ENCODE measurements around the gene SLCO2B1.

Gene SLCO2B1

GRCh38 chr11:75195167-75195962, 44.5 kb downstream of the SLCO2B1 start:
- peak; percentile 11 for DNase-seq

GRCh38 chr11:75196426-75196825, 45.5 kb downstream of the SLCO2B1 start:
- DNase-seq, result no peak

DNA sequence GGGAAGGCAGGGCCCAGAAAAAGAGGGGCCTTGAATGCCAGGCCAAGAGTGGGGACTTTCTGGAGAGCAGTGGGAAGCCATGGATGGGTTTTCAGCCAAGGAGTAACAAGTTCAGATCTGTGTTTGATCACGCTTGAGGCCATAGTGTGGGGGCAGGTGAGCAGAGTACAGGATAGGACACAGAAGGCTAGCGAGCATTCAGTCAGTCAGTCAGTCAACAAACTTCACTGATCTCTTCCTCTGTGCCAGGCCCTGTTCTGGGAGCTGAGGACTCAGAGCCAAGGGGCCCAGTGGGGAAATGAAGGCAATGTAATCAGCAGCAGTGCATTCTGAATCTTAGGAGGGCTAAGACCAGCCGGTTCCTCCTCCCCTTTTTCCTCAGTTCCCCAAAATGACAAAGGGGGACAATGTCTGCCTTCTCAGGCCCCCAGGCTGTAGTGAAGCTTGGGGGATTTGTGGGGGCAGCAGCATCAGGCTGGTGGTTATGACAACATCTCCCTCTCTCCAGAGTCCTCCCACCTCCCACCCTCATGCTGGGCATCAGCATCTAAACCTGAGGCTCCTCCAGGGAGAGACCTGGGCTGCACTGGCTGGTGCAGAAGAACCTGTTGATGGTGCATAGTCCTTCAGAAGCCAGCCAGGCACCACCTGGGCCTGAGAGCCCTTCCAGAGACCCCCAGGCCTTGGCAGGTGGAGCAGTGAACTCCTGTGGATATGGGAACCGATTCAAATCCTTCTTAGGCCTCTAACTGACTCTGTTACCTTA, 46.8 kb downstream of the SLCO2B1 start:
- DNase-seq, result no peak

DNA sequence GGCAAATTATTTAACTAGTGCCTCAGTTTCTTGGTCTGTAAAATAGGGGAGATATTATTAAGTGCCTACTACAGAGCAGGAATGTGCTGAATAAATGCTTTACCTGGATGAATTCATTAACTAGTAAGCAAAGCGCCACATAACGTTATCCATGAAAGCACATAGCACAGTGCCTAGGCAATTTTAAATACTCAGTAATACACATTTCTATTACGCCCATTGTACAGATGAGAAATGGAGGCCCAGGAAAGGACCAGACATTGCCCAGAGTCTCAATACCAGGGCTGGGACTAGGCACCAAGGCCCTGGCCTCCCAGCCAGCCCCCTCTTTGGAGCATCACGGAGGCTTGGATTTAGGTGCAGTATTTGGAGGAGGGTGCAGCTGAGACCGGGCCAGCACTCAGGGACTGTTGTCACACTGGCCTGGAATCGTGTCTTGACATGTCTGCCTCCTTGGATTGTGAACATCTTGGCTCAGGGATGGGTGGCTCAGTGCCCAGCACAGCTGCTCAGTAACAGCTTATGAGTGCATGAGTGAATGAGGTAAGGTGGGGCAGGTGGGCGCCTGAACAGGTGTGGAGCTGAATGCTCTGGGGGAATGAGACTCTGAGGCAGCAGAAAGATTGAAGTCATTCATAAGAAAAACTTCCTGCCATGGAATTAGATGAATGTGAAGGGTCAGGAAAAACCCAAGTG, 47.5 kb downstream of the SLCO2B1 start:
- peak; percentile 2 for DNase-seq

GRCh38 chr11:75199412-75199955, 48.6 kb downstream of the SLCO2B1 start:
- peak; percentile 22 for DNase-seq

DNA sequence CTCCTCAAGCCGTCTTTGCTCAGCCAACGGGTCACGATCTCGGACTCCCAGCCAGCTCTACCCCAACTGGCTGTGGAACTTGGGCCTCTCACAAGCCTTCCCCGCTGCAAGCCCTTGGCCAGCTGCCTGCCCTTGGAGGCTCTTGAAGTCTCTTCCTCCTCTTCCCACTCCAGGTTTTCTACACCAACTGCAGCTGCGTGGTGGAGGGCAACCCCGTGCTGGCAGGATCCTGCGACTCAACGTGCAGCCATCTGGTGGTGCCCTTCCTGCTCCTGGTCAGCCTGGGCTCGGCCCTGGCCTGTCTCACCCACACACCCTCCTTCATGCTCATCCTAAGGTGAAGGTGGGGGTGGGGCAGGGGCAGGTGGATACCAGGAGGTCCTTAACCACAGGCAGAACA, 49.1 kb downstream of the SLCO2B1 start:
- DNase-seq, result no peak

- no peak for DNase-seq
Measured at GRCh38 chr11:75200531-75200930, 49.6 kb downstream of the SLCO2B1 start.

DNA sequence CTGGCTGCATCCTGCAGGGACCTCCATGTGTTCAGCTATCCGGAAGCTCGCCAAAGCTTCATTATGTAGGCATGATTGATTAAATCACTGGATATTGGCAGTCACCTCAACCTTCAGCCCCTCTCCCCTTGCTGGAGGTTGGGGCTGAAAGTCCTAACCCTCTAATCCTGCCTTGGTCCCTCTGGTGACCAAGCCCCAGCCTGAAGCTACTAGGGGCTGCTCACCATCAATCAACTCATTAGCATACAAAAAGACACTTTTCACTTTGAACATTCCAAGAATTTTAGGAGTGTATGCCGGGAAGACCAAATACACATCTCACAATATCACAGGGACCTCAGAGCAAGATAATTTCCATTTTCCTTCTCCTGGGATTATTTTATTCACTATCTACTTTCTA, 50.9 kb downstream of the SLCO2B1 start:
- no peak for DNase-seq

- DNase-seq, result no peak
Measured at GRCh38 chr11:75202195-75202594, 51.3 kb downstream of the SLCO2B1 start.

DNA sequence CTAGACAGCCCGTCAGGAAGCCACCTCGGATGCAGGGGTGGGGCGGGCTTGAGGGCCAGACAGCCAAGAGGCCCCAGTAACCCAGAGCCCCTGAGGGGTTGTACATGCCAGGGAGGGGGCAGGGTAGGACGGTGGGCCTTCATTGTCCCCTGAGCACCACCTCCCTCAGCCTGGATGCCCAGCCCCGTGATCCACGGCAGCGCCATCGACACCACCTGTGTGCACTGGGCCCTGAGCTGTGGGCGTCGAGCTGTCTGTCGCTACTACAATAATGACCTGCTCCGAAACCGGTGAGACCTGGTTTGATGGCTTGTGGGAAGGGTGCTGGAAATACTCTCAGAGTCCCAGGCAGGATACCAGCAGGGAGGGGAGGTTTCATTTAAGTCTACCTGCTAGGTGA, 52.2 kb downstream of the SLCO2B1 start:
- DNase-seq, result no peak

- DNase-seq, result no peak
Measured at GRCh38 chr11:75203641-75204011, 52.7 kb downstream of the SLCO2B1 start.

GRCh38 chr11:75204012-75204674, 53.2 kb downstream of the SLCO2B1 start:
- DNase-seq, result no peak

DNA sequence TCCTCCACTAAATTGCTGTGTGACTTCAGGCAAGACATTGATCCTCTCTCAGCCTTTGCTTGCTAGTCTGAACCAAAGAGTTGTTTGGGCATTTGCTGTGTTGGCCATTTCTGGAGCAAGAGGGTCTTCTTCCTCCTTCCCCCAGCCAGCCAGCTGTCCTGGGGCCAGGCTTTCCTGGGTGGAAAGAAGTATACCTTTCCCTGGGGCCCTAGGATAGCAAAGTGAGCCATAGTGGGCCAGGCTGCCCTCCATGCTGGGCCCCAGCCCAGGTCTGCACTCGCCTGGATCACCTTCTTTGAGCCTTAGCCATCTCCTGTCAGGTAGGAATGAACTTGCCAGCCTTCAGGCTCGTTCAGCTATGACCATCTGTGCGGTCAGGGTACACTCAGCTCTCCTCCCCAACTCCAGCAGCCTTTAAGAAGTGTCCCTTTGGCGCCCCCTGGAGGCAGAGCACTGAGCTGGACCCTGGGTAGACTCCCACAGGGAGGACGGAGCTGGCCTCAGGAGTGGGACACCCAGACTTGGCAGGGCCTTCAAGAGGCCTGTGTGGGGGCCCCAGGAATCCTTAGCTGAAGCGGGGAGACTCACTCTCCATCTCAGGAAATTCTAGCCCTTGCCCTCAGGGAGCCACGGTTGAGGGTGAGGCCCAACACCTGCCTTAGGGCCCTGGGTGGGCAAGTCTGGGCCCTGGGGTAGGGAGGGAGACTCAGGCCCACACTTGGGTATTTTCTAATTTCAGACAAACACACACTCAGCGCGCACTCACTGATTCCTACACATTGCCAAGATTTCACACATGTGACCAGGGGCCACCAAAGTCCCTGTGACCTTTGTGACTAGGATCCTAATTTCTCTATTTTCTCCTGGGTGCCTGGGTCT, 54.0 kb downstream of the SLCO2B1 start:
- peak; percentile 76 for DNase-seq

- DNase-seq, result no peak
Measured at GRCh38 chr11:75205564-75206020, 54.7 kb downstream of the SLCO2B1 start.

GRCh38 chr11:75208446-75208845, 57.5 kb downstream of the SLCO2B1 start:
- no peak for DNase-seq

DNA sequence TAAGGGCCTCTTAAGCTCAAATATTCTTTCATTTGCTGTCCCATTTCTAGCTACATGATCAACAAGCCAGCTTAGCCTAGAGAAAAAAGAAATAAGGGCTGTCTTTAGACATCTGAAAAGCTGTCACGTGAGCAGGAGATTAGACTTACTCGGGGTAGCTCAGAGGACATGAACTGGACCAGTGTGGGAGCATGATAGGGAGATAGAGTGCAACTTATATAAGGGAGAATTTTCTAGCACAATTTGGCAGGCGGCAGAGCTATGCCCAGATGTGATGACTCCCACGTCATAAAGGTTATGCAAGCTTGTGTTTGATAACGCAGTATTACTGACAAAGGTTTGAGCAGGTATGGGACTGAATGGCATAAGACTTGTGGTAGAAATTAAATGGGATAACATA, 61.5 kb downstream of the SLCO2B1 start:
- no peak for DNase-seq

DNA sequence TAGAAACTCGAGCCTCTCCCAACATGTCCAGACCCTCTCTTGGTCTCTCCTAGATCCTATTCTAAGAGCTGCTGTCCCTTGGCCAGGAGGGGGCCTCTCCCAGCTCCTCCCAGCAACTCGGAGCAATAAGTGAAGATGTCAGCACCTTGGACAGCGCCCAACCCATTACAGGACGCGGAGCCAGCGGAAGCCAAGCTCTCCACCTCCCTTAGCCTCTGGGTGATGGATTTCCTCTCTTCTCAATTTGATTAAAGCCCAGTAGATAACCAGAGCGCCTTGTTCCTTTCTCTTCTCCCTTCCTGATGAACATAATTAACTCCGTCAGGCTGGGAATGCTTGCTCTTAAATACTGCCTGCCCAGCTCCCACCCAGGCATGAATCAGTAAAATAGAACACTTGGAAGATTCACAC, 63.5 kb downstream of the SLCO2B1 start:
- DNase-seq, result no peak

GRCh38 chr11:75214843-75215242, 63.9 kb downstream of the SLCO2B1 start:
- no peak for DNase-seq

DNA sequence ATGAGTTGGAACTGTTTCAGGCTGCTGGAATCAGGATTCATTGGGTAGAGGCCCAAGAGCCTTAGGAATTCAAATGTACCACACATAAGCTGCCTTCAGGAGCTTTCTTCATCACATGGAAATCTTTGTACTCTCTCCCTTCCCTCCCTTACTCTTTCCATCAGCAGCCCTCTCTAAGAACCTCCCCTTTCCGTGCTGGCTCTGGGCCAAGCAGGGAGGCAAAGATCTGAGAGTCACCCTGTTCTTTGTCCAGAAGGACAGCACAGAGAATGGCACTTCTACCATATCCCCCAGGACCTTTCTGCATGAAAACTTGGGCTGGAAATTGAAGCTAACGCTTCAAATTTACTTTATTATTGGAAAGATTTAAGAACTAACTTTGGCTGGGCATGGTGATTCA, 69.0 kb downstream of the SLCO2B1 start:
- DNase-seq, result no peak

DNA sequence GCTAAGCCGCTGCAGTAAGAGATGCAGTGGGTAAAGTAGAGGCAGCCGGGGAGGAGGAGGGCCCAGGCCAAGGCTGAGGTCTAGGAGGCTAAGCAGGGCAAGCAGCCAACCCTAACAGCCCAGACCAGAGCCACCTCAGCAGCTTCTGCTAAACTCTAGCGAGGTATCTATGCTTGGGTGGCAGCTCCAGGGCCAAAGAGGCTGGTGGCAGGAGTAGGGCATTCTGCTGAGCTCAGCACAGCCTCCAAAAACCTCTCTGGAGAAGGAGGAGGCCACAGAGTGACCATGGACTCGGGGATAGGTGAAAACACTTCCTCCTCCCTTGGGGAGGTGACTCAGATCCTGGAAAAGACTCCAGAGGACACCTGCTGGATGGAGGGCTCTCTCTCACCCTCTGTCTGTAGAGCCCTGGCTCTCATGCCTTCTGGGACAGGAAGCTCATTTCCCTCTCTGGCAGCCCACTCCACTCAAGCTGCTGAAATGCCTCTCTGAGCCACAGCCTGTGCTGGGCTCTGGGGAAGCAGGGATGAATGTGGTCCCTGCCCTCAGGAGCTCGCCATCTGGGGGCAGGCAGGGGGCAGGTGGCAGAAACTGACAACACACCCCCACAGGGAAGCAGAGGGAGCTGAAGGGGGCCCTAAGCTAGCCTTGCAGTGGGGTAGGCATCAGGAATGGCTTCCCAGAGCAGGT, 73.2 kb downstream of the SLCO2B1 start:
- no peak for DNase-seq

DNA sequence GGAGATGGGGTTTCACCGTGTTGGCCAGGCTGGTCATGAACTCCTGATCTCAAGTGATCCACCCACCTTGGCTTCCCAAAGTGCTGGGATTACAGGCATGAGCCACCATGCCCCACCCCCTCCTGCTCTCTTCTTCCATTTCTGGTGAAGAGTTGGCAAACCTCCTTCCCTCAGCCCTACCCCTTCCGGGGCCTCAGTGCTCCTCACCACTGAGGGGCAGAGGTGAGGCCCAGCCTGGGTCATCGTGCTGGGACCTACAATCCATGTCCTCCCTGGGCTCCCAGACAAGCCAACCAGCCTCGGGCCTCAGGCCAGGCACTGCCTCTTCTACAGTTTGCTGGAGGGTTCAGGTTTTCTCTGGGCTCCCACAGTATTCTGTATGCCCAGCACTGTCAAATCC, 74.9 kb downstream of the SLCO2B1 start:
- DNase-seq, result no peak

Data from NCI-H345 (cell line).